GM19025 (cell line): ENCODE results near the gene MCM7.
"Not testable (repeated sequence)": the region's sequence is repeated elsewhere in the genome, so short reads cannot be mapped to it uniquely, and the experiment has no call there.

Experiments
- ATAC-seq: cut with Tn5 transposase; IDR thresholded peaks from one replicate; pipeline ENCODE4 v1.9.1; 2021; ENCODE audit warnings: mild to moderate bottlenecking, low read depth, moderate library complexity; ENCODE audit not compliant: unreplicated experiment

The MCM7 gene

DNA sequence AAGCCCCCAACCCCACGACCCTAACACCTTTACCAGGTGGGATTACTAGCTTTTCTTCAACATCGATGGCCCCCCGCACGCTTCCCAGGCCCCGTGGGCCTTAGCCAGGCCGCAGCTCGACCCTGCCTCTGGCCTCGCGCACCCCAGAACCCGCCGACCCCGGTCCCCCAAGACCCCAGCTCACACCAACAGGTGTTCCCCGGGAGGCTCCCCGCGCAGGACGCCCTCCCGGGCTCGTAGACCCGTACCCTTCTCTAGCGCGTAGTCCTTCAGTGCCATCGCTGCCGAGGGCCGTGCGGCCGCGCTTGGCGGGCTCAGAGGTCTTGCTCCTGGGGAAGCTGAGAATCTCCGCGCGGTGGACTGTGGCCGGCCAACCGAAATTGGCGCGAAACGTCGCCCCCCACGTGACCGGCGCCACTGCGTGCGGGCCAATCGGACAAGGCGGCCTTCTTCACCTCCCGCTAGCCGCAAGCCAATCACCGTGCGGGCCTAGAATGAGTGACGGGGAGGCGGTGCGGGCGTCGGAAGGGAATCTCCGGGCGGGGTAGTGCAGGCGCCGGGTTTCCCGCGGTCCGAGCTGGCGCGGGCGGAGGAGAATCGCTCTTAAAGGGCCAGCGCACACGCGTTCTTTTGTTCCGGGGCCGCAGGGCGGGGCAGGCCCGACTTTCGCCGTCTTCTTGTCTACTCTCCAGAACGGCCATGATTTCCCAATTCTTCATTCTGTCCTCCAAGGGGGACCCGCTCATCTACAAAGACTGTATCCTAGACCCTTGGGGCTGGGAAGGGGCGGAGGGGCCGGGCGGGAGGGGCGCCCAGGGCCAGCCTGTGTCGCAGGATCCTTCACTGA is at the start of gene MCM7, which contains the start of gene AP4M1:
Gene MCM7 (minus strand): TSS at position 382 of the 847 bp plus-strand sequence. CDS start 103 bp downstream, at position 279.
Gene AP4M1 (plus strand): TSS at position 628 of the 847 bp plus-strand sequence. CDS start 72 bp downstream, at position 700.
- ATAC-seq: peak; percentile 73

GRCh38 chr7:100148559-100149328 is 47.5 kb upstream of the MCM7 start, which contains the start of gene LAMTOR4:
TSS of gene LAMTOR4 (plus strand) at chr7:100148918. CDS start at chr7:100148973, 55 bp downstream.
- ATAC-seq: peak; percentile 97

DNA sequence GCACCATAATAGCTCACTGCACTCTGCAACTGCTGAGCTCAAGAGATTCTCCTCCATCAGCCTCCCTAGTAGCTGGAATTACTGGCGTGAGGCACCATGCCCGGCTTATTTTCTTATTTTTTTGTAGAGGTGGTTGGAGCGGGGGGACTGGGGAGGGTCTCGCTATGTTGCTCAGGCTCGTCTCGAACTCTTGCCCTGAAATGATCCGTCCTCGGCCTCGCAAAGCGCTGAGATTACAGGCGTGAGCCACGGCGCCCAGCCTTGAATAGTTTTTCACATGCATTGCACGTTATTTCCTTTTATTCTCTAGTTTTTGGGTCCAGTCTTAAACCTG is 47.0 kb upstream of the MCM7 start:
- no peak for ATAC-seq

- no peak for ATAC-seq
These were observed 46.1 kb upstream of the MCM7 start for GRCh38 chr7:100147278-100147677.

DNA sequence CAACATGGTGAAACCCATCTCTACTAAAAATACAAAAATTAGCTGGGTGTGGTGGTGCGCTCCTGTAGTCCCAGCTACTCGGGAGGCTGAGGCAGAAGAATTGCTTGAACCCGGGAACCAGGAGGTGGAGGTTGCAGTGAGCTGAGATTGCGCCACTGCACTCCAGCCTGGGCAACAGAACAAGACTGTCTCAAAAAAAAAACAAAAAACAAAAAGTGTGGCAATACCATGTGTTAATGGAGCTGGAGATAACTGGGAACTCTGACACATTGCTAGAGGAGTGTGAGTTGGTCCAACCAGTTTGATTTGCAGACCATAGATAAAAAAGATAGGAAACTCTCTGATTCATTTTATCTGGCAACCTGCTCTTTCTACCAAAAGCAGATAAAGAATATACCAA is 45.2 kb upstream of the MCM7 start:
- not testable (repeated sequence) for ATAC-seq

GRCh38 chr7:100142461-100142860 is 41.3 kb upstream of the MCM7 start:
- ATAC-seq: no peak

DNA sequence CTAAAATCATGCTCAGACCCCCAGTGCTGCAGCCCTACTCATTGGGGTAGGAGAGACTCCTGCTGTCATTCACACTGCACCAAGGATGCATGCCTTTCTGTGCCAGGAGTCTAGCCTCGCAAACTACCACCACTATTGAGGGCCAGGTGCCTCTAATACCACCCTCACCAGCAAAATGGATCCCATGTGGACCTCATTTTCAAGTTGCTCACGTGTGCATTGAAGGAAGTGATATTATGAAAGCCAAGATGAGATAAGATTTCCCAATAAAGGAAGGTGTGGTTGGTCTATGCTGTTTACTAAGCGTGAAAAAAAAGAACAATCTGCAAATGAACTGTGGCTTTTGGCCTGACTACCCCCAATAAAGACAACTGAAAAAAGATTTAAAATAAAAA is 40.4 kb upstream of the MCM7 start:
- ATAC-seq: no peak

DNA sequence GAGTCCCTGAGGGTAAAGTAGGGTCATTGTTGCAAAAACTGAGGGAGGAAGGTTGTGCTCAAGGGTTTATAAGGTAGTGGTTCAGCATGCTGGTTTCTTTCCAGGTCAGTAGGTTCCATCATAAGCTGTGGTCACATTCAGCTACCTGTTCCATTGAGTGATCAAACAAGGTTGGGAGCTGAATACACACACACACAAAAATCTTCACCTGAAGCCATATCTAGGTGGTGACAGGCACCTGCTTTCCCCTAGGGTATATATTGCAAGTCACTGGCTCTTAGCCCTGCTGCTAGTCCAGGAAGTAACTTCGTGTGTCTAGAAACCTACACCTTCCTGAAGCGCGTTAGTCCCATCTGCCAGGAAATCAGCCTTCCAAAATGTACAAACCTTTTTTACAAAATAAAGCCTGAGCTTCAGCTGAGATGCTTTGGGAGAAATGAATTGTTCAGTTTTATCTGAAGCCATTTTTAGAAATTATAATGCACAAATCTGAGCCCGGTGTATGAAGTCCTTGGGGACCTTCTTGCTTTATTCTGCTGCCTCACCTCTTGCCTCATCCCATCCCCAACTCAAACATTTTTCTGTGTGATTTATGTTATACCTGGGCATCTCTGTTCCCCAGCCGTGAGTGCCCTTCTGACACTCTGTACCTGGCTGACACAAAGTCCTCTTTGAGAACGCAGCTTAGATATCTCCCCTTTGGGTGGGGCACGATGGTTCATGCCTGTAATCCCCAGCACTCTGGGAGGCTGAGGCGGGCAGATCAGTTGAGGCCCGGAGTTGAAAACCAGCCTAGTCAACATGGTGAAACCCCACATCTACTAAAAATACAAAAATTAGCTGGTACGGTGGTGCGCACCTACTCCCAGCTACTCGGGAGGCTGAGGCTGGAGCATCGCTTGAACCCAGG is 36.9 kb upstream of the MCM7 start:
- ATAC-seq: no peak

DNA sequence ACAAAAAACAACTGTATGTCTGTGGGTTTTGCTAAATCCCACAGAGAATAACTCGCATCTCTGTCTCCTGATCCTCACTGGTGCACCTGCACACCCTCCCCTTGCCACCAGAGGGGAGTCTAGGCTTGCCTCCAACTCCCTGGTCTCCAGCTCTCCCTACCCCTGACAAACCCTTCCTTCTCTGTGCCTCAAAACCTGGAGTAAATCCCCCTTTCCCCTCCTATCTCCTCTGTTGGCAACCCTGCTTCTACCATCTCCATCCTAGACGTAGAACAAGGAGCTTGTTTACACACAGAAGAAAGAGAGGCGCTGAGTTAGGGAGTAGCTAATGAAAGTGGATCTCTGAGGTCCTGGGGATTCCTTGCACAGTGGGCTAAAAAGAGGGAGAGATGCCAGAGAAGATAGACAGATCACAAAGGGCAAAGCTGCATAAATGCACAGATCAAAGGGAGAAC is 31.5 kb upstream of the MCM7 start:
- peak; percentile 67 for ATAC-seq

DNA sequence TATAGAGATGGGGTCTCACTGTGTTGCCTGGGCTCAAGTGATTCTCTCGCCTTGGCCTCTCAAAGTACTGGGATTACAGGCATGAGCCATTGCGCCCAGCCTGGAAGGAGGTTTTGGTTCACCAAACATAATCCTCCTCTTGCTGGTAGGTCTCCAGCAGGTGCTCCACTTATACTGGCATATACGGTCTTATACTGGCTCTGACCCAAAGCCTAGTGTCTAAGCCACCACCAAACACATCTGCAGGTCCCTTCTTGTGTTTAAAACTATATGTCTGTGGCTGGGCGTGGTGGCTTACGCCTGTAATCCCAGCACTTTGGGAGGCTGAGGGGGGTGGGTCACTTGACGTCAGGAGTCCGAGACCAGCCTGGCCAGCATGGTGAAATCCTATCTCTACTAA is 30.9 kb upstream of the MCM7 start:
- no peak for ATAC-seq

- no peak for ATAC-seq
These were observed 29.6 kb upstream of the MCM7 start for GRCh38 chr7:100130608-100131453.

DNA sequence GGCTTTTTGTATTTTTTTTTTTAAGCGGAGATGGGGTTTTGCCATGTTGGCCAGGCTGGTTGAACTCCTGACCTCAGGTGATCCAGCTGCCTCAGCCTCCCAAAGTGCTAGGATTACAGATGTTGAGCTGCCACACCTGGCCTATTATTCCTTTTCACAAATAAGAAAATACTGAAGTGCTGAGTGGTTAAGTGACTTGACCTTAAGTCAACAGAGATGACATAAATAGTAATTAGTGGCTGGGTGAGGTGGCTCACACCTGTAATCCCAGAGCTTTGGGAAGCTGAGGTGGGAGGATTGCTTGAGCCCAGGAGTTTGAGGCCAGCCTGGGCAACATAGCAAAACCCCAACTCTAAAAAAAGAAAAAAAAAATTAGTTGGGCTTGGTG is 29.0 kb upstream of the MCM7 start:
- ATAC-seq: not testable (repeated sequence)

DNA sequence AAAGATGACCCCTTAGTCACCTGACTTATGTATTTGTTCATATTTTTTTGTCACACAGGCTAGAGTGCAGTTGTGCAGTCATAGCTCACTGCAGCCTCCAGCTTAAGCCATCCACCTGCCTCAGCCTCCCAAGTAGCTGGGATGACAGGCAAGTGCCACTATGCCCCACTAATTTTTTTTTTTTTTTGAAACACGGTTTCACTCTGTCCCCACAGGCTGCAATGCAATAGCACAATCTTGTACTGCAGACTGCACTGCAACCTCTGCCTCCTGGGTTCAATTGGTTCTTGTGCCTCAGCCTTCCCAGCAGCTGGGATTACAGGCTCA is 27.4 kb upstream of the MCM7 start:
- ATAC-seq: no peak

GRCh38 chr7:100127866-100128636 is 26.9 kb upstream of the MCM7 start:
- ATAC-seq: no peak

DNA sequence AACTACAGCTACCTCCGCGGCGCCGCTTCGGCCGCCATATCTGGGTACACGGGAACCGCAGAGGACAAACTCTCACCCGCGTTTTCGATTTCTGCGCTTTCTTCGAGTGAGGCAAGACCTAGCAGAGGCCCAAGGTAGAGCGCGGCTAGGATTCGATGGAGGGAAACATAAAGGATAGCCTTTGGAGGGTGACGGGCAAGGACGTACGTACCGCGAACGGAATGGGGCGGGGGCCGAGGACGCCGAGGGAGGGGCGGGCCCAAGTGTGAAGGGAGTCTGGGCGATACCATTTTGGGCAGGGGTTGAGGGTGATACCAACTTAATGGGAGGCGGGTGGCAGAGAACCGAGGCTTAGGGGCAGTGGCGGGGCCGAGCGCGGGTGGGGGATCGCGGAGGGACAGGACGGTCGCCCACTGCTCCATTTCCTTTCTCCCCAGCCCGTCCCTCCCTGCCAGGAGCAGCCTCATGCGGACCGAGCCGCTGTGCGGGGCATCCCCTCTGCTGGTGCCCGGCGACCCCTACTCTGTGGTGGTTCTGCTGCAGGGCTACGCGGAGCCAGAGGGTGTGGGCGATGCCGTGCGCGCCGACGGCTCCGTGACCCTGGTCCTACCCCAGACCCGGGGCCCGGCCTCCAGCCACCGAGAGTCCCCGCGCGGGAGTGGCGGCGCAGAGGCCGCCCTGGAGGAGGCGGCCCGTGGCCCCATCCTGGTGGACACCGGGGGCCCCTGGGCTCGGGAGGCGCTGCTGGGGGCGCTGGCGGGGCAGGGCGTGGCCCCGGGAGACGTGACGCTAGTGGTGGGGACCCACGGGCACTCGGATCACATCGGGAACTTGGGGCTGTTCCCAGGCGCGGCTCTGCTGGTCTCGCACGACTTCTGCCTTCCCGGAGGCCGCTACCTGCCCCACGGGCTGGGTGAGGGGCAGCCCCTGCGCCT is 26.0 kb upstream of the MCM7 start, which contains the start of gene MBLAC1:
Gene MBLAC1 (plus strand): TSS at position 37 of the 935 bp plus-strand sequence. CDS start 429 bp downstream, at position 466.
- peak; percentile 53 for ATAC-seq

GRCh38 chr7:100126239-100126930 is 25.2 kb upstream of the MCM7 start:
- peak; percentile 21 for ATAC-seq
